22Rv1 (cell line): ENCODE results near the gene GALNT18.

Experiments
- ZFX ChIP-seq: fragments of 450-650 bp; IDR thresholded peaks from 2 replicates; pipeline ENCODE4 v1.6.1; 2017; ENCODE audit warnings: antibody characterized with exemption, borderline replicate concordance
- TF ChIP-seq, protein P1 (sequence below): fragments of 450-650 bp; IDR thresholded peaks from 2 replicates; pipeline ENCODE4 v1.5.1; 2017; ENCODE audit warnings: mild to moderate bottlenecking

DNA sequence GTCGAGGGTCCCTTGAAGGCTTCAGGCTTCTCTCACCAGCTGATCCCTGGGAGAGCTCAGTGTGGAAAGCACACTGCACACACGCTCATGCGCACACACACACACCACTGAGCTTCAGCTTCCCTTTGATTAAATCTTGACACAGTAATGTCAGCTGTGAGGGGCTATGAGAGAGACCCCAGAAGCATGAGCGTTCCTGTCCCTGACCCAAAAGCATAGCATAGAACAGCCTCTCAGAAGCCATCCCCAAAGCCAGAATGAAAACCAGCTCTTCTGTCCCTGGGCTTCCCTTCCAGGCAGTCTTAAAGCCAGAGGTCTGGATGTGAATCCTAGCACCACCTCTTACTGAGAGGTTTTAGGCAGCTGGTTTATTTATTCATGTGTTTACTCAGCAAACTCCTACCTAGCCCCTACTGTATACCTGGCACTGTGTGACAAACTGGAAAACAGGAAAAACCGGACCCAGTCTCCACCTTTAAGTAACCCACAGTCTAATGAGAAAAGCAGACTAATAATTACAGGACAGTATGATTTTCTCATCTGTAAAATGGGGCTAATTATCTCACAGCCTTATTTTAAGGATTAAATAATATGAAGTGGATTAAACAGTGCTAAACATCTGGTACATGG is 15.9 kb downstream of the GALNT18 start:
- TF ChIP-seq, protein P1, sequence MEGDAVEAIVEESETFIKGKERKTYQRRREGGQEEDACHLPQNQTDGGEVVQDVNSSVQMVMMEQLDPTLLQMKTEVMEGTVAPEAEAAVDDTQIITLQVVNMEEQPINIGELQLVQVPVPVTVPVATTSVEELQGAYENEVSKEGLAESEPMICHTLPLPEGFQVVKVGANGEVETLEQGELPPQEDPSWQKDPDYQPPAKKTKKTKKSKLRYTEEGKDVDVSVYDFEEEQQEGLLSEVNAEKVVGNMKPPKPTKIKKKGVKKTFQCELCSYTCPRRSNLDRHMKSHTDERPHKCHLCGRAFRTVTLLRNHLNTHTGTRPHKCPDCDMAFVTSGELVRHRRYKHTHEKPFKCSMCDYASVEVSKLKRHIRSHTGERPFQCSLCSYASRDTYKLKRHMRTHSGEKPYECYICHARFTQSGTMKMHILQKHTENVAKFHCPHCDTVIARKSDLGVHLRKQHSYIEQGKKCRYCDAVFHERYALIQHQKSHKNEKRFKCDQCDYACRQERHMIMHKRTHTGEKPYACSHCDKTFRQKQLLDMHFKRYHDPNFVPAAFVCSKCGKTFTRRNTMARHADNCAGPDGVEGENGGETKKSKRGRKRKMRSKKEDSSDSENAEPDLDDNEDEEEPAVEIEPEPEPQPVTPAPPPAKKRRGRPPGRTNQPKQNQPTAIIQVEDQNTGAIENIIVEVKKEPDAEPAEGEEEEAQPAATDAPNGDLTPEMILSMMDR, result no peak
- no peak for TF ChIP-seq ZFX
